Measurements from ENCODE around the gene HIBADH.

GRCh38 chr7:27652518-27652917 lies 10.2 kb downstream of the HIBADH start:
- TF ChIP-seq ZSCAN16 (tag by site-specific recombination; IDR thresholded peaks at IDR 0.05) (no peak), KLF10 (tag by site-specific recombination; IDR thresholded peaks at IDR 0.05) (no peak), YY1 (tag by site-specific recombination; IDR thresholded peaks at IDR 0.05) (no peak), ZBTB21 (tag by site-specific recombination; IDR thresholded peaks at IDR 0.05) (no peak), ZBTB7A (tag by site-specific recombination; IDR thresholded peaks at IDR 0.05; ENCODE audit: low read depth) (no peak), KLF9 (tag by site-specific recombination; IDR thresholded peaks at IDR 0.05; ENCODE audit: low read depth) (no peak), ZFP69B (tag by site-specific recombination; IDR thresholded peaks at IDR 0.05) (no peak), ZNF670 (tag by site-specific recombination; IDR thresholded peaks at IDR 0.05; ENCODE audit: low read depth) (no peak), ZNF274 (IDR thresholded peaks at IDR 0.05; ENCODE audit: low read length) (no peak), ZNF274 (tag by site-specific recombination; IDR thresholded peaks at IDR 0.05; ENCODE audit: borderline replicate concordance) (no peak), MEIS1 (CRISPR knock-in tag; IDR thresholded peaks at IDR 0.05; ENCODE audit: borderline replicate concordance) (no peak), ZNF664 (tag by site-specific recombination; IDR thresholded peaks at IDR 0.05) (no peak), ZNF266 (tag by site-specific recombination; IDR thresholded peaks at IDR 0.05; ENCODE audit: low read depth) (no peak)
- TF ChIP-seq, protein P1, sequence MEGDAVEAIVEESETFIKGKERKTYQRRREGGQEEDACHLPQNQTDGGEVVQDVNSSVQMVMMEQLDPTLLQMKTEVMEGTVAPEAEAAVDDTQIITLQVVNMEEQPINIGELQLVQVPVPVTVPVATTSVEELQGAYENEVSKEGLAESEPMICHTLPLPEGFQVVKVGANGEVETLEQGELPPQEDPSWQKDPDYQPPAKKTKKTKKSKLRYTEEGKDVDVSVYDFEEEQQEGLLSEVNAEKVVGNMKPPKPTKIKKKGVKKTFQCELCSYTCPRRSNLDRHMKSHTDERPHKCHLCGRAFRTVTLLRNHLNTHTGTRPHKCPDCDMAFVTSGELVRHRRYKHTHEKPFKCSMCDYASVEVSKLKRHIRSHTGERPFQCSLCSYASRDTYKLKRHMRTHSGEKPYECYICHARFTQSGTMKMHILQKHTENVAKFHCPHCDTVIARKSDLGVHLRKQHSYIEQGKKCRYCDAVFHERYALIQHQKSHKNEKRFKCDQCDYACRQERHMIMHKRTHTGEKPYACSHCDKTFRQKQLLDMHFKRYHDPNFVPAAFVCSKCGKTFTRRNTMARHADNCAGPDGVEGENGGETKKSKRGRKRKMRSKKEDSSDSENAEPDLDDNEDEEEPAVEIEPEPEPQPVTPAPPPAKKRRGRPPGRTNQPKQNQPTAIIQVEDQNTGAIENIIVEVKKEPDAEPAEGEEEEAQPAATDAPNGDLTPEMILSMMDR (tag by site-specific recombination; IDR thresholded peaks at IDR 0.05) = no peak
- TF ChIP-seq, protein P2, sequence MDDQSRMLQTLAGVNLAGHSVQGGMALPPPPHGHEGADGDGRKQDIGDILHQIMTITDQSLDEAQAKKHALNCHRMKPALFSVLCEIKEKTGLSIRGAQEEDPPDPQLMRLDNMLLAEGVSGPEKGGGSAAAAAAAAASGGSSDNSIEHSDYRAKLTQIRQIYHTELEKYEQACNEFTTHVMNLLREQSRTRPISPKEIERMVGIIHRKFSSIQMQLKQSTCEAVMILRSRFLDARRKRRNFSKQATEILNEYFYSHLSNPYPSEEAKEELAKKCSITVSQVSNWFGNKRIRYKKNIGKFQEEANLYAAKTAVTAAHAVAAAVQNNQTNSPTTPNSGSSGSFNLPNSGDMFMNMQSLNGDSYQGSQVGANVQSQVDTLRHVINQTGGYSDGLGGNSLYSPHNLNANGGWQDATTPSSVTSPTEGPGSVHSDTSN (CRISPR knock-in tag; IDR thresholded peaks at IDR 0.05) = no peak

All from HEK293 (cell line).